H1 (cell line): ENCODE measurements around the gene POU6F2. TPM values are rescaled to one million over a fixed set of nuclear protein-coding genes. Genes with fewer than 3 reads are reported as not detected.

Experiments
- CTCF ChIA-PET: fragments of 300-600 bp; sonication (Branson Sonifier 250); formaldehyde crosslinking; loops from one replicate; lab custom pipeline; 2021; ENCODE audit not compliant: partially characterized antibody; lab: Charles Lee
- POLR2A ChIA-PET: fragments of 300-600 bp; sonication (Branson Sonifier 250); formaldehyde crosslinking; loops from one replicate; lab custom pipeline; 2021; ENCODE audit warnings: inconsistent platforms; ENCODE audit not compliant: partially characterized antibody; lab: Charles Lee
- DNase-seq, 2 experiments: peaks; one replicate each; pipeline versions ENCODE4 v3.0.0 to v3.0.0-alpha.2; 2010 to 2022; ENCODE audit warnings: low spot score in 2 of 2, low read depth in 1 of 2, mixed read lengths in 1 of 2
- FAIRE-seq: peaks from 2 replicates; lab custom pipeline; 2011; peaks lifted over from hg19 to GRCh38; lab: Jason Lieb, UNC
- H2AFZ ChIP-seq: 2 replicates; pipeline ENCODE4 v1.8.1; 2012; ENCODE audit warnings: low read length, inconsistent platforms
- H2AK5ac ChIP-seq: 2 replicates; pipeline ENCODE4 v1.6.1; 2013; ENCODE audit warnings: low read depth, low read length
- H2BK120ac ChIP-seq: replicated peaks from 2 replicates; pipeline ENCODE3; 2013; ENCODE audit warnings: low read depth, low read length, inconsistent platforms
- H2BK12ac ChIP-seq: 2 replicates; pipeline ENCODE4 v1.6.1; 2013; ENCODE audit warnings: low read depth, low read length
- H2BK15ac ChIP-seq: 2 replicates; pipeline ENCODE4 v1.6.1; 2013; ENCODE audit warnings: low read length
- H2BK20ac ChIP-seq: 2 replicates; pipeline ENCODE4 v1.6.1; 2013; ENCODE audit warnings: low read length
- H2BK5ac ChIP-seq: 2 replicates; pipeline ENCODE4 v1.6.1; 2013; ENCODE audit warnings: low read depth, low read length
- H3K14ac ChIP-seq: 2 replicates; pipeline ENCODE4 v1.6.1; 2013; ENCODE audit warnings: inconsistent platforms; ENCODE audit not compliant: insufficient read length
- H3K18ac ChIP-seq: 2 replicates; pipeline ENCODE4 v1.6.1; 2013; ENCODE audit warnings: low read length; ENCODE audit errors: extremely low read depth
- H3K23ac ChIP-seq: 2 replicates; pipeline ENCODE4 v1.6.1; 2013; ENCODE audit warnings: inconsistent platforms; ENCODE audit not compliant: insufficient read length
- H3K23me2 ChIP-seq: 2 replicates; pipeline ENCODE4 v1.6.1; 2013; ENCODE audit warnings: low read depth, low read length
- H3K27ac ChIP-seq: 2 replicates; pipeline ENCODE4 v1.6.1; 2011; ENCODE audit warnings: low read depth, low read length, inconsistent platforms
- H3K27me3 ChIP-seq, 4 experiments: replicated peaks in 1 of 4; 1 replicate in 1 of 4; 2 replicates in 3 of 4; pipeline versions ENCODE4 v1.6.1 to v1.8.1; 2011 to 2013; ENCODE audit warnings: low read length in 3 of 4, mild to moderate bottlenecking in 3 of 4, inconsistent platforms in 2 of 4, mixed read lengths in 2 of 4, moderate library complexity in 1 of 4; ENCODE audit not compliant: control insufficient read depth in 3 of 4, insufficient read depth in 3 of 4; ENCODE audit errors: extremely low read depth in 1 of 4
- H3K36me3 ChIP-seq, 4 experiments: 2 replicates each; pipeline versions ENCODE4 v1.6.1 to v1.8.1; 2011 to 2013; ENCODE audit warnings: mild to moderate bottlenecking in 4 of 4, low read length in 3 of 4, moderate library complexity in 2 of 4, control low read depth in 1 of 4, inconsistent platforms in 1 of 4; ENCODE audit not compliant: insufficient read depth in 4 of 4, control insufficient read depth in 2 of 4
- H3K4ac ChIP-seq: replicated peaks from 2 replicates; pipeline ENCODE3; 2013; ENCODE audit warnings: low read length, low read depth, mixed read lengths, inconsistent platforms; ENCODE audit not compliant: insufficient read length
- H3K4me1 ChIP-seq, 4 experiments: replicated peaks in 1 of 4; 1 replicate in 1 of 4; 2 replicates in 3 of 4; pipeline versions ENCODE4 v1.6.1 to v1.8.1; 2011 to 2013; ENCODE audit warnings: low read length in 3 of 4, inconsistent platforms in 2 of 4, mixed read lengths in 1 of 4; ENCODE audit not compliant: insufficient read depth in 4 of 4, control insufficient read depth in 3 of 4
- H3K4me2 ChIP-seq, 2 experiments: 2 replicates each; pipeline versions ENCODE4 v1.6.1 to v1.8.1; 2011 to 2013; ENCODE audit warnings: low read depth in 2 of 2, low read length in 2 of 2, control low read depth in 1 of 2, inconsistent platforms in 1 of 2, mild to moderate bottlenecking in 1 of 2; ENCODE audit not compliant: insufficient read depth in 1 of 2
- H3K4me3 ChIP-seq, 4 experiments: fragments of 200-600, 300-600 bp in 1 of 4; sonication (generic), shearing (Covaris generic), sonication (Bioruptor Twin) in 1 of 4; 2 replicates each; pipeline versions ENCODE4 v1.5.1 to v1.8.1; 2011 to 2016; ENCODE audit warnings: low read length in 4 of 4, low read depth in 3 of 4, control low read depth in 2 of 4, inconsistent platforms in 2 of 4, mild to moderate bottlenecking in 2 of 4, mixed read lengths in 1 of 4, moderate library complexity in 1 of 4; ENCODE audit not compliant: insufficient read depth in 2 of 4; ENCODE audit errors: extremely low read depth in 1 of 4
- H3K56ac ChIP-seq: replicated peaks from 2 replicates; pipeline ENCODE3; 2013; ENCODE audit warnings: low read depth, mild to moderate bottlenecking, mixed read lengths, low read length, inconsistent platforms; ENCODE audit not compliant: insufficient read length
- H3K79me1 ChIP-seq: 2 replicates; pipeline ENCODE4 v1.6.1; 2013; ENCODE audit warnings: low read depth, low read length, control low read depth
- H3K79me2 ChIP-seq, 2 experiments: 2 replicates each; pipeline versions ENCODE4 v1.6.1 to v1.8.1; 2012 to 2013; ENCODE audit warnings: low read length in 2 of 2, mild to moderate bottlenecking in 2 of 2, inconsistent platforms in 1 of 2; ENCODE audit not compliant: insufficient read depth in 2 of 2, control insufficient read depth in 1 of 2
- H3K9ac ChIP-seq, 4 experiments: replicated peaks in 1 of 4; 1 replicate in 1 of 4; 2 replicates in 3 of 4; pipeline versions ENCODE4 v1.6.1 to v1.8.1; 2011 to 2013; ENCODE audit warnings: low read depth in 3 of 4, low read length in 3 of 4, control low read depth in 2 of 4, mild to moderate bottlenecking in 2 of 4, moderate library complexity in 2 of 4, inconsistent platforms in 1 of 4; ENCODE audit errors: extremely low read depth in 1 of 4
- H3K9me3 ChIP-seq, 2 experiments: 2 replicates each; pipeline versions ENCODE4 v1.6.1 to v1.8.1; 2012 to 2013; ENCODE audit warnings: mild to moderate bottlenecking in 2 of 2, moderate library complexity in 2 of 2, control low read depth in 1 of 2, inconsistent platforms in 1 of 2, low read depth in 1 of 2, low read length in 1 of 2, mixed read lengths in 1 of 2; ENCODE audit not compliant: insufficient read depth in 2 of 2
- H4K20me1 ChIP-seq, 2 experiments: replicated peaks in 1 of 2; 2 replicates each; pipeline versions ENCODE3 to v1.8.1; 2011 to 2013; ENCODE audit warnings: inconsistent platforms in 2 of 2, low read length in 2 of 2, mild to moderate bottlenecking in 1 of 2; ENCODE audit not compliant: insufficient read depth in 2 of 2, control insufficient read depth in 1 of 2
- H4K5ac ChIP-seq: 2 replicates; pipeline ENCODE4 v1.6.1; 2013; ENCODE audit warnings: low read length, low read depth, mixed read lengths, inconsistent platforms; ENCODE audit not compliant: insufficient read length
- H4K8ac ChIP-seq: 2 replicates; pipeline ENCODE4 v1.8.0; 2013; ENCODE audit warnings: mild to moderate bottlenecking, moderate library complexity, low read length, inconsistent platforms; ENCODE audit not compliant: insufficient read depth; ENCODE audit errors: extremely low read depth
- H4K91ac ChIP-seq: replicated peaks from 2 replicates; pipeline ENCODE3; 2013; ENCODE audit warnings: low read length, mixed read lengths, inconsistent platforms; ENCODE audit not compliant: insufficient read length
- BCL11A ChIP-seq, 2 experiments: IDR thresholded peaks; one replicate each; pipeline ENCODE4 v1.6.1; 2011; ENCODE audit warnings: low read depth in 2 of 2, low read length in 2 of 2, mild to moderate bottlenecking in 2 of 2
- CHD1 ChIP-seq: IDR thresholded peaks from 2 replicates; pipeline ENCODE4 v1.6.1; 2012; ENCODE audit warnings: low read depth, low read length, improper control_type of control experiment
- CHD2 ChIP-seq: IDR thresholded peaks from 2 replicates; pipeline ENCODE4 v1.6.1; 2012; ENCODE audit warnings: low read length, improper control_type of control experiment
- EGR1 ChIP-seq: IDR thresholded peaks from 2 replicates; pipeline ENCODE4 v1.6.1; 2011; ENCODE audit warnings: low read depth, low read length, borderline replicate concordance
- HDAC2 ChIP-seq, 2 experiments: fragments of 300-600 bp in 1 of 2; sonication (generic) in 1 of 2; IDR thresholded peaks; 2 replicates each; pipeline ENCODE4 v1.6.1; 2011 to 2012; ENCODE audit warnings: low read depth in 2 of 2, low read length in 2 of 2, mild to moderate bottlenecking in 2 of 2, moderate library complexity in 2 of 2, borderline replicate concordance in 1 of 2, inconsistent platforms in 1 of 2
- NANOG ChIP-seq: IDR thresholded peaks from 2 replicates; pipeline ENCODE4 v1.6.1; 2011; ENCODE audit warnings: low read length, low read depth, mild to moderate bottlenecking, inconsistent platforms; ENCODE audit not compliant: insufficient read depth, poor library complexity, severe bottlenecking
- NRF1 ChIP-seq: IDR thresholded peaks from 2 replicates; pipeline ENCODE4 v1.6.1; 2011; ENCODE audit warnings: mild to moderate bottlenecking, low read depth, low read length, improper control_type of control experiment
- POU5F1 ChIP-seq: IDR thresholded peaks from 2 replicates; pipeline ENCODE4 v1.6.1; 2011; ENCODE audit warnings: low read depth, mild to moderate bottlenecking, low read length, moderate library complexity
- SP1 ChIP-seq: IDR thresholded peaks from 2 replicates; pipeline ENCODE4 v1.6.1; 2011; ENCODE audit warnings: low read depth, low read length
- SUZ12 ChIP-seq: fragments of 200-600 bp; sonication (generic); IDR thresholded peaks from 2 replicates; pipeline ENCODE4 v1.6.1; 2012; ENCODE audit warnings: mild to moderate bottlenecking, inconsistent platforms, low read length, moderate library complexity, mixed read lengths
- TAF1 ChIP-seq: IDR thresholded peaks from 2 replicates; pipeline ENCODE4 v1.6.1; 2011; ENCODE audit warnings: mild to moderate bottlenecking, low read depth, low read length
- TAF7 ChIP-seq: optimal IDR thresholded peaks from 2 replicates; pipeline ENCODE3; 2011; ENCODE audit warnings: low read depth, mild to moderate bottlenecking, inconsistent platforms, low read length, moderate library complexity, borderline replicate concordance
- TCF12 ChIP-seq: IDR thresholded peaks from 2 replicates; pipeline ENCODE4 v1.6.1; 2011; ENCODE audit warnings: low read depth, mild to moderate bottlenecking, low read length
- ZNF274 ChIP-seq: IDR thresholded peaks from 2 replicates; pipeline ENCODE4 v1.7.0; 2012; ENCODE audit warnings: low read length, borderline replicate concordance; ENCODE audit errors: extremely low read depth
- WGBS, 2 experiments: shearing (Covaris generic) in 1 of 2; methylation state at CpG; one replicate each; pipeline versions ENCODE4 v1.1.6 to v1.1.7; 2013 to 2015; ENCODE audit warnings: low lambda C conversion rate in 2 of 2, mixed read lengths in 2 of 2, inconsistent platforms in 1 of 2, low coverage in 1 of 2, missing lambda C conversion rate in 1 of 2; ENCODE audit not compliant: insufficient replicate concordance in 2 of 2, insufficient coverage in 1 of 2, insufficient read length in 1 of 2; ENCODE audit errors: extremely low coverage in 1 of 2, missing lambda C conversion rate in 1 of 2; 5-methylcytosine and 5-hydroxymethylcytosine counted together
- polyA plus RNA-seq, 7 experiments: library from polyadenylated mRNA; depleted of rRNA in 3 of 7; stranded (reverse) in 5 of 7; unstranded in 2 of 7; fragments of >200 nt in 5 of 7; fragments of 200-250 nt in 2 of 7; gene quantifications; 1 replicate in 5 of 7; 2 replicates in 1 of 7; 4 replicates in 1 of 7; pipeline versions ENCODE4 v1.2.1 to v1.2.3, GENCODE V29; 2011 to 2013; ENCODE audit warnings: missing spikeins in 2 of 7, mixed read lengths in 2 of 7
- total RNA-seq: library from RNA; stranded (reverse); fragmentation: NEBNext Ultra II Directional; extraction: Animal tissue kit (Norgen Biotek cat#: 25700); gene quantifications from 2 replicates; pipeline ENCODE4 v1.2.1, GENCODE V29; 2021
- TF ChIP-seq, protein P1 (sequence below): IDR thresholded peaks from 2 replicates; pipeline ENCODE4 v1.6.1; 2011; ENCODE audit warnings: low read length, improper control_type of control experiment

The POU6F2 gene
- total and polyA plus RNA-seq, 2 of the 8 experiments (the other 6 are each of a cell fraction or from before 2014, with no cell fraction given), result 1.1 to 2.0 TPM

- Histone ChIP-seq H2BK120ac (no peak overlapping the region), H3K36me3 (no peaks in the 10 kb centered on the region), H3K79me1 (no peaks in the 10 kb centered on the region), H4K20me1 (no peaks in the 10 kb centered on the region), H3K18ac (no peak overlapping the region), H2BK15ac (no peak overlapping the region), H4K5ac (no peak overlapping the region), H3K56ac (no peak overlapping the region), H3K4me1 (no peaks in the 10 kb centered on the region), H2AK5ac (no peak overlapping the region), H4K91ac (no peak overlapping the region), H2BK12ac (no peak overlapping the region), H2BK5ac (no peak overlapping the region), H3K27ac (no peak overlapping the region), H3K23me2 (no peaks in the 10 kb centered on the region), H3K27me3 (no peaks in the 10 kb centered on the region), H3K4me2 (no peak overlapping the region), H3K9me3 (no peaks in the 10 kb centered on the region), H2BK20ac (no peak overlapping the region), H3K4ac (no peak overlapping the region), H2AFZ (no peak overlapping the region), H3K79me2 (no peaks in the 10 kb centered on the region), H3K14ac (no peak overlapping the region), H3K23ac (no peak overlapping the region), H4K8ac (no peak overlapping the region), H3K4me3 (no peak overlapping the region), H3K9ac (no peak overlapping the region)
- no peak for DNase-seq
- no peak for FAIRE-seq
- CTCF ChIA-PET, result no interaction called here
- POLR2A ChIA-PET, result no interaction called here
- 87% methylated on average over 6 of the region's 6 CpGs; no CpG with 5 or more reads in 1 of the 2 experiments for WGBS, 2 experiments
- no peak for TF ChIP-seq HDAC2 (IDR thresholded peaks at IDR 0.05; ENCODE audit: borderline replicate concordance in 1 of 2, low read depth in 2 of 2, low read length in 2 of 2)
- TF ChIP-seq NANOG, result no peak
- no peak for TF ChIP-seq TCF12
- no peak for TF ChIP-seq ZNF274
- TF ChIP-seq, protein P1, sequence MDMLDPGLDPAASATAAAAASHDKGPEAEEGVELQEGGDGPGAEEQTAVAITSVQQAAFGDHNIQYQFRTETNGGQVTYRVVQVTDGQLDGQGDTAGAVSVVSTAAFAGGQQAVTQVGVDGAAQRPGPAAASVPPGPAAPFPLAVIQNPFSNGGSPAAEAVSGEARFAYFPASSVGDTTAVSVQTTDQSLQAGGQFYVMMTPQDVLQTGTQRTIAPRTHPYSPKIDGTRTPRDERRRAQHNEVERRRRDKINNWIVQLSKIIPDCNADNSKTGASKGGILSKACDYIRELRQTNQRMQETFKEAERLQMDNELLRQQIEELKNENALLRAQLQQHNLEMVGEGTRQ, result no peak
- no peak for TF ChIP-seq SUZ12
- TF ChIP-seq TAF1, result no peak
- no peak for TF ChIP-seq TAF7
- no peak for TF ChIP-seq CHD1
- TF ChIP-seq SP1, result no peak
- TF ChIP-seq CHD2, result no peak
- no peak for TF ChIP-seq POU5F1
- TF ChIP-seq BCL11A (IDR thresholded peaks at IDR 0.05; ENCODE audit: low read depth in 2 of 2, low read length in 2 of 2), result no peak
- no peak for TF ChIP-seq EGR1
- TF ChIP-seq NRF1, result no peak
Observed at GRCh38 chr7:38951213-38951612, 26.5 kb upstream of the POU6F2 start.
